GM21367 (cell line): ENCODE data around the gene C2CD4C.
"Not testable (repeated sequence)": the region's sequence is repeated elsewhere in the genome, so short reads cannot be mapped to it uniquely, and the experiment has no call there.

Experiments
- ATAC-seq: cut with Tn5 transposase; IDR thresholded peaks from one replicate; pipeline ENCODE4 v1.9.1; 2021; ENCODE audit not compliant: unreplicated experiment

C2CD4C gene

GRCh38 chr19:439167-439900 is 30.4 kb upstream of the C2CD4C start:
- no peak for ATAC-seq

- ATAC-seq, result no peak
These were observed 29.5 kb upstream of the C2CD4C start for GRCh38 chr19:438416-438958.

DNA sequence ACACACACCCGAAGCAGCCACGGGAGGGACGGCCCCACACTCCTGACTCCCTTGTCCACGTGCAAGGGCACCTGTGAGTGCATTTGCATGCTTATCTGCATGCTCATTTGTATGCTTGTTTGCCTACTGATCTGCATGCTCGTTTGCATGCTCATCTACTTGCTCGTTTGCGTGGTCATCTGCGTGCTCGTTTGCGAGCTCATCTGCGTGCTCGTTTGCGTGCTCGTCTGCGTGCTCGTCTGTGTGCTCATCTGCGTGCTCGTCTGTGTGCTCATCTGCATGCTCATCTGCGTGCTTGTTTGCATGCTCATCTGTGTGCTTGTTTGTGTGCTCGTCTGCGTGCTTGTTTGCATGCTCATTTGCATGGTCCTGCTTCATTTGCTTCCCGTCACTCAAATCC is 28.1 kb upstream of the C2CD4C start:
- ATAC-seq, result no peak

- no peak for ATAC-seq
These were observed 27.5 kb upstream of the C2CD4C start for GRCh38 chr19:436413-436950.

GRCh38 chr19:435707-436412 is 26.9 kb upstream of the C2CD4C start:
- no peak for ATAC-seq

DNA sequence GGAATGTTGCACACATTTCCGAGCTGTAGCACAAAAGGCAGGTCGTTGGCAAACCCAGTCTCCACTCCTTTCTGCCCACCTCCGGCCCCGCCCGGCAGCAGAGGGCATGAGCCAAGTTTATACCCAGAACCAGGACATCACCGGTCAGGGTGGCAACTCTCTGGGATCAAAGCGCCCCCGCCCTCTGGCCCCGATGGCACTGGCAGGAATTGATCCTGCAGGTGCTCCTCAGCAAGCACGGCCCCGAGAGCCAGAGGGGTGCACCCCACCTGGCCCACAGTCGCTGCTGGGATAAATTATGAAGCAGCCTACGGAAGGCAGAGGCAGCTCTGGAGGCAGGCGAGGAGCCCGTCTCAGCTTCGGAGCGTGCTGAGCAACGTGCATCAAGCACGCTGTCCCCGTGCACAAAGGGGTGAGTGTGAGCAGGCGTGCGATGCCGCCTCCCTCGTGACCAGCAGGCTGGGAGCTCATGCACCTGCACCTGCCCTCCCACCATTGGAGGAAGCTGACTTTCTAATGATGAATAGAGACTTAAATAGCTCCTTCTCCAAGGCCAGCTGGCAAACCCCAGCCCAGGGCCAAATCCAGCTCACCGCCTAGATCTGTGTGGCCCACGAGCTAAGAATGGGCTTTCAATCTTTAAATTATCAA is 26.2 kb upstream of the C2CD4C start:
- ATAC-seq, result no peak

DNA sequence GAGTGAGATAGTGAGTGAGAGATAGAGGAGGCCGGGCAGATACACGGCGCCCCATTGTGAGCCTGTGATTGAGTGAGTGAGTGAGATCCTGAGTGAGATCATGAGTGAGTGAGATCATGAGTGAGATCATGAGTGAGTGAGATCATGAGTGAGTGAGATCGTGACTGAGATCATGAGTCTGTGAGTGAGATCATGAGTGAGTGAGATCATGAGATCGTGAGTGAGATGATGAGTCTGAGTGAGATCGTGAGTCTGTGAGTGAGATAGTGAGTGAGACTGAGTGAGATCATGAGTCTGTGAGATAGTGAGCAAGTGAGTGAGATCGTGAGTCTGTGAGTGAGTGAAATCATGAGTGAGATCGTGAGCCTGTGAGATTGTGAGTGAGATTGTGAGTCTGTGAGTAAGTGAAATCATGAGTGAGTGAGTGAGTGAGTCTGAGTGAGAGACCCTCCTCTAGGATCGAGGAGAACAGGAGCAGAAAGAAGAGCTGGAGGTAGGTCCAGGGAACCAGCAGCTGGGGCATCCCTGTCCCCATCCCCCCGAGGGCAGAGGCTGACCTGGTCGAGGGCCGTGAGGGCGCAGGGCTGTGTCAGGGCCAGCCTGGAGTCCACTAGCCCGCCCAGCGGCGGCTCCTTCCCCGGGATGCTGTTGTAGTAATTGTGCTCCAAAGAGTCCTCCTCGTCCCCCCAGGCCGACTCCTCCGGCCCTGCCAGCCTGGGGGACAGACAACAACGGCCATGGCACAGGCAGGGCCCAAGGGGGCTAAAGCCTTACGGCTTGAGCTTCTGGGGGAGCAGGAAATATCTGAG is 25.4 kb upstream of the C2CD4C start:
- no peak for ATAC-seq

GRCh38 chr19:430701-431100 is 21.8 kb upstream of the C2CD4C start:
- ATAC-seq, result no peak

- ATAC-seq, result no peak
These were observed 19.2 kb upstream of the C2CD4C start for GRCh38 chr19:428149-428548.

DNA sequence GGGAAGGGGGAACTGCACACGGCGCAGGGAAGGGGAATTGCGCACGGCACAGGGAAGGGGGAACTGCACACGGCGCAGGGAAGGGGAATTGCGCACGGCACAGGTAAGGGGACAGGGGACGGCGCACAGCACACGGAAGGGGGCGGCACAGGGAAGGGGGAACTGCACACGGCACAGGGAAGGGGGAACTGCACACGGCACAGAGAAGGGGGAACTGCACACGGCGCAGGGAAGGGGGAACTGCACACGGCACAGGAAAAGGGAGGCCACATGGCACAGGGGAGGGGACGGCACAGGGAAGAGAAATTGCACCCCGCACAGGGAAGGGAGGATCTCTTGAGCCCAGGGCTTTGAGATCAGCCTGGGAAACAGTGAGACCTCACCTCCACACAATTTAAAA is 18.7 kb upstream of the C2CD4C start:
- ATAC-seq, result not testable (repeated sequence)

DNA sequence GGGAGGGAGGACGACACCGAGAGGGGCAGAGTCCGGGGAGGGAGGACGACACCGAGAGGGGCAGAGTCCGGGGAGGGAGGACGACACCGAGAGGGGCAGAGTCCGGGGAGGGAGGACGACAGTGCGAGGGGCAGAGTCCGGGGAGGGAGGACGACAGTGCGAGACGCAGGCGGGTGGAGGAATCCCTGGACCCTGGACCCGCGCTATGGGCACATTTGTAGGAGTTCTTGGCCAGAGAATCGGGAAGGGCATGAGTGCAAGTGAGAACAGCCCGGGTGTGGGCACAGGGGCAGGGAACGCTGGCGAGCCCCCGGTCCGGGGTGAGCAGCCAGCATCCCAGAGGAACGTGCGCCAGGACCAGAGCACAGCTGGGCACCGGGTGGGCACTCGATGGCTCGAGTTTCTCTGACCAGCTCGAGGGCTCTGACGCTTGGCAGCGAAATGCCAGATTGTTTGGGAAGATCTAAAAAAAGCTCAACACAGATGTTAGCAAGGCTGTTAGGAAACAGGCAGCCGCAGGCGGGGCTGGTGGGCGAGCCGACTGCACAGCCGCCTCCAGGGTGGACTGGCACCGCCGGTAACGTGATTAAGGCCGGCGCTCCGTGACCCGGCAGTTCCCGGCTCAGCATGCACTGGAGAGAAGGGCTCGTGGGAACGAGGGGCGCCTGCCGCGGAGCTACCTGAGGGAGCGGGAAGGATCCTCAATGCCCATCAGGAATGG is 17.9 kb upstream of the C2CD4C start:
- ATAC-seq, result no peak

DNA sequence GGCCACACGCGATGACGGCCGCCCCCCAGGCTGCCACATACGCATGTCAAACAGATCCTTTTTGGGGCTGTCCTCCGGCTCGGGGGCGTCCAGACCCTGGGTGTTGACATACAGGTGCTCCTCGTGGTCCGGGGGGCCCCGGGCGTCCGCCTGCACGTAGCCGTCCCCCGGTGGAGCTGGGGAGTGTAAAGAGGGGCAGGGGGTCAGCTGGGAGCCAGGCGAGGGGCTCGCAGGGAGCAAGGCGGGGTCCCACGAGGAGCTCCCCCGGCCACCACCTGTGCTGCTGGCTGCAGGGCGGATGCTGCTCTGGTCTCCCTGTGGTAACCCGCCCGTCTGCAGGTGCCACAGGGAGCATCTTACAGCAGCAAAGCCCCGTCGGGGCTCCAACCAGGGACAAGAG is 16.1 kb upstream of the C2CD4C start:
- ATAC-seq, result no peak

GRCh38 chr19:424546-424945 is 15.6 kb upstream of the C2CD4C start:
- no peak for ATAC-seq

- ATAC-seq, result no peak
These were observed 14.9 kb upstream of the C2CD4C start for GRCh38 chr19:423691-424466.

DNA sequence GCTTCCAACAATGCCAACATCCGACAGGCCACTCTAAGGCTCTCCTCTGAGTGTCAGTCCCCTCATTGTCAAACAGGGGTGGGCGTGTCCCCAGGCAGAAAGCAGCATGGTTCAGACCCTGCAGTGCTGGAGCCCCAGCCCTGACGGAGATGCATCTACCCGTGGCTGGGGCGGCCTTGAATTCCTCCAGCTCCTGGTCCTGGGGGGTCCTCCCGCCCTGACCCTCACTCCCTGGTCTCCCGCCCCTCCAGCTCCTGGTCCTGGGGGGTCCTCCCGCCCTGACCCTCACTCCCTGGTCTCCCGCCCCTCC is 13.9 kb upstream of the C2CD4C start:
- not testable (repeated sequence) for ATAC-seq

GRCh38 chr19:422213-422916 is 13.4 kb upstream of the C2CD4C start:
- ATAC-seq, result no peak

- no peak for ATAC-seq
These were observed 11.0 kb upstream of the C2CD4C start for GRCh38 chr19:419721-420515.
